GM18873 (cell line): Measurements from ENCODE around the gene SLPI.

Experiments
- ATAC-seq: cut with Tn5 transposase; IDR thresholded peaks from one replicate; pipeline ENCODE4 v1.9.1; 2021; ENCODE audit warnings: mild to moderate bottlenecking, moderate library complexity, moderate number of reproducible peaks; ENCODE audit not compliant: unreplicated experiment, low FRiP score

SLPI gene, protein sequence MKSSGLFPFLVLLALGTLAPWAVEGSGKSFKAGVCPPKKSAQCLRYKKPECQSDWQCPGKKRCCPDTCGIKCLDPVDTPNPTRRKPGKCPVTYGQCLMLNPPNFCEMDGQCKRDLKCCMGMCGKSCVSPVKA

GRCh38 chr20:45254383-45255262 lies at the start of gene SLPI:
Gene SLPI, minus strand, starts transcription at chr20:45254564. Its CDS starts 21 bp downstream, at chr20:45254543.
- no peak for ATAC-seq

GRCh38 chr20:45303586-45304463 lies 49.5 kb upstream of the SLPI start:
- ATAC-seq, result no peak

- no peak for ATAC-seq
Measured at GRCh38 chr20:45301824-45302271, 47.5 kb upstream of the SLPI start.

GRCh38 chr20:45300961-45301360 lies 46.6 kb upstream of the SLPI start:
- no peak for ATAC-seq

GRCh38 chr20:45299786-45300185 lies 45.4 kb upstream of the SLPI start:
- ATAC-seq, result no peak

- no peak for ATAC-seq
Measured at GRCh38 chr20:45297786-45298497, 43.6 kb upstream of the SLPI start.

DNA sequence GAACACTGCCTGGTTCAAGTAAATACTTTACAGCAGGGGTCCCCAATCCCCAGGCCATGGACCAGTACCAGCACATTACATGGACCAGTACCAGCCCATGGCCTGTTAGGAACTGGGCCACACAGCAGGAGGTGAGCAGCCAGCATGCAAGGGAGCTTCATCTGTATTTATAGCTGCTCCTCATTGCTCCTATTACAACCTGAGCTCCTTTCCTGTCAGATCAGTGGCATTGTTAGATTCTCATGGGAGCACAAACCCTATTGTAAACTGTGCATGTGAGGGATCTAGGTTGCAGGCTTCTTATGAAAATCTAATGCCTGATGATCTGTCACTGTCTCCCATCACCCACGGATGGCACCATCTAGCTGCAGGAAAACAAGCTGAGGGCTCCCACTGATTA lies 40.3 kb upstream of the SLPI start:
- no peak for ATAC-seq

- ATAC-seq, result no peak
Measured at GRCh38 chr20:45294003-45294368, 39.6 kb upstream of the SLPI start.

- no peak for ATAC-seq
Measured at GRCh38 chr20:45293041-45294002, 39.0 kb upstream of the SLPI start.

DNA sequence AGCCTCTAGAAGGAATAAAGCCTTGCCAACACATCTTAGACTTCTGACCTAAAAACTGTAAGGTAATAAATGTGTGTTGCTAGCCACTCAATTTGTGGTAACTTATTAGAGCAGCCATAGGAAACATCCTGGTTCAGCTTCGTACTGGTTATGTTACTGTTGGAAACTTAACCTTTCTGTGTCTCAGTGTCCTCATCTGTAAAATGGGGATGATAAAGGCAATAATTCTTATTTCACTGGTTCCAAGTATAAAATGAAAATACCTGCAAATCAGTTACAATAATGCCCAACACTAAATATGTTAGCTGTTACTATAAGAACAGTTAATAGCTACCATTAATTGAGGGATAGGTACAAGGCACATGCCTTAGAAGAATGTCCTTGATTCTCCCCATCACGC lies 38.0 kb upstream of the SLPI start:
- ATAC-seq, result no peak

DNA sequence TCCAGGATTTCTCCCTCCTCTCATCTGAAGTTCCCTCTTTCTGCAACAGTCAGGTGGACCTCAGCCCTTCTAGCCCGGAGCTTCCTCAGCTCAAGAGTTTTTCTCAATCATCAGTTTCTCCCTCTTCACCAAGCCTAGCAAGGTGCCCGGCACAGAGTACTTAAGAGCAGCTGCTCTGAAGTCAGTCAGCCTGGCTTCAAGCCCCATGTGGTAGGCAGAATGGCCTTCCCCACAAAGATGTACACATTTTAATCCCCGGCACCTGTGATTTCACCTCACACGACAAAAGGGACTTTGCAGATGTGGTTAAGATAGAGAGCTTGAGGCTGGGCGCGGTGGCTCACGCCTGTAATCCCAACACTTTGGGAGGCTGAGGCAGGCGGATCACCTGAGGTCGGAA lies 37.2 kb upstream of the SLPI start:
- no peak for ATAC-seq

DNA sequence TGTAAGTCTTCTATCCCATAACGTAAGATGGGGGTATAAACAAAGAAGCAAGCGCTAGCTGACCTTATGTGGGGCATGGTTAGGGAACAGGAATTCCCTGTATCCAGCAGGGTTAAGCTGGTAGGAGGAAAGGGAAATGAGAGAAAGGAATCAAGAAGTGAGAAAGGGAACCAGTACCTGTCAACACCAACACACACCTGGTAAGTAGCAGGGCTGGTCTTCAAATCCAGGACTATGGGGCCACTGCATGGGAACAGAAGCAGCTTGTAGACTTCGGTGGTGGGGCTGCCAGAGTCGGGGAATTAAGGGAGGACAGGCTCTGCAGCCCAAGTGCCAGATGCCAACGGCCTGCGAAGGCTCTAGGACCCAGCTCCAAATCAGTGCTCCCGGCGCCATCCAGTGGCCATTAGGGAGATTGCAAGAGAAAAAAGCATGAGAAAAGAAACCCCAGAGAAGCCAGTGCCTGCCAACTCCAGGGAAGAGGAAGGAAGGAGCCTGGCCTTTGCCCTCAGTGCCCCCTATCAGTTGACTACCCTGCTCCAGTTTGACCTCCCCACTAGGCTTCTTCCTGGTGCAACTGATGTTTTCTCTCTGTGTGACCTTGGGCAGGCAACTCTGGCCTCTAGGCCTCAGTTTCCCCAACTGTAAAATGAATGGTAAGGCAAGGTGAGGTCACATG lies 36.5 kb upstream of the SLPI start:
- ATAC-seq, result no peak

DNA sequence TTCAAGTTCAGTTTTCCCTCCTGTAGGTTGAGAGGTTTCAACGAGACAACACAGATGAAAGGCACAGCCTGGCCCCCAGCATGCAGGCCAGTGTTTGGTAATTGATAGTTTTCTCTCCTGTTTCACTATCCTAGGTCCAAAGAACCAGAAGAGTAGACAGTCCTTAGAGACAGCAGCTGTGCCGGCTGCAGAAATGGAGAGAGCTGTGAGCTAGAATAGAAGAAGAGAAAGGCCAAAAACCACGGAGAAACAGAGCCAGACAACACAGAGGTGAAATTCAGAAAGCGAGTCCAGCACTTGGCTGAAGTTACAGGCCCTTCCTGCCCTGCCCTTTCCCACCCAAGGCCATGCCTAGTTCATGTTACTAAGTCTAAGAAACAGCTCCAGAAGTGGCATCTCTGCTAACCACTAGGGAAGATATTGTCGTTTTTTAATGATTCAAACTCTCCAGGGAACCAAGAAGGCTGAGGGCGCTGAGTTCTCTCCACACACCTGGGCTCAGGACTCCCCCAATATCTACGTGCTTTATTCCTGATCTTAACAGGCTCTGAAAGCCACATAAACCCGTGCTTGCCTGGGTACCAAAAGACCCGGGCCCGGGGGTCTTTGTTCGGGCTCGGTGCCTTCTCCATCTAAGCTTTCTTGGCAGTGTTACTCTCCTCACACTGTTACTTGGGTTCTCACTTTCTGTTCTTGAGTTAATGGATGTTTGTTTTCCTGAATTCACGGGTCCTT lies 35.7 kb upstream of the SLPI start:
- no peak for ATAC-seq

DNA sequence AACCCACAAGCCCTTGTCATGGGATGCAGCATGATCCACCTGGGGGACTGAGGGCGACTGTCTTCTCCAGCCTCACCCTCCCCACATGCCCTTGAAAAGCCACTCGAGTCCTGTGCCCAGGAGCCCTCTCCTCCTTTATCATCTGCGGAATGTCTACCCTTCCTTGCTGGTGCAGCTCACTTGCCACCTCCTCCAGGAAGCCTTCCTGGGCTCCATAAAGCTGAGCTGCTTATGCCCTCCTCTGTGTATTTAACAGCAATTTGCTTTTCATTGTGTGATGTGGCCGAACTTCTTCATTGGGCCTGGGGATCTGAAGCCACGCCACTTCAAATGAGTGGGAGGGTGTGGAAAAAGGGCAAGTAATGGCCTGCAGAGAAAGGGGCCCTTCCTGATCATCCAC lies 34.5 kb upstream of the SLPI start:
- ATAC-seq, result no peak

DNA sequence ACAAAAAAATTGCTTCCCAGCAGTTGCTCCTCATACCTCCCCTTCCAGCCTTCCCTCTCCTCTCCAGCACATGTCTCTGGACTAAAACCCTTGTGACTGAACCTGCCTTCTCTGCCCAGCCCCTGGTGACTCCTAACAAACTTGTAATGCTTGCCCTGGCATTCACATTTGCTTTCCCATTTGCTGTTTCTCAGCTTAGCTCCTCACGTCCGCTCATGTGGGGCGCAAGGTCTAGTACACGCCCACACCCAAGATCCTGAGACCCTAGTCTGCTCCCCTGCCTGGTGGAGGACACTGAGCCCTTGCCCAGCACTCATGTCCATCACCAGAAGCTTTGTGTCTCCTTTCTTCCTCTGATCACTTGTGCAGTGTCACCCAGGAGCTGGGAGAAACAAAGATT lies 34.0 kb upstream of the SLPI start:
- no peak for ATAC-seq

DNA sequence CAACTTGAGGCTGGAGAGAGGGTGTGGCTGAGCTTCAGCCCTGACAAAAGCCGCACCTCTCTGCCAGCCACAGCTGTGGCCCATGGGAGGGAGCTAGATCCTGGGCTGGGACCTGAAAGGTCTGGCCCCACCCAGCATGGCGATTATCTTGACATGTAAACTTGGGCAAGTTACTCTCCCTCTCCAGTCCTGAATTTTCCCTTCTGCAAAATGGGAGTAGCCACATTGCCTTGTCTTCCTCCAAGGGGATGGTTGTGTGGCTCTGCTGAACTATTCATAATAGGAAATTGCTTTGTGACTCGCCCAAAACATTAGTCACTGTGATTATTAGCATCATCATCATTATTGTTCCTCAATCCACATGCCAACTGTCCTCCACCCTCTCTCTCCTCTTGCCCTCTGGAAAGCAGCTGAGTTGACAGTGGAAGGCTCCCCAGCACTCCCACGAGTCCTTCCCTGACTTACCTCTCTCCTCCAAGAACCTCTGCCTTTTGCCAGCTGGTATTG lies 29.2 kb upstream of the SLPI start:
- ATAC-seq, result no peak

GRCh38 chr20:45282700-45283550 lies 28.6 kb upstream of the SLPI start:
- no peak for ATAC-seq
